ENCODE data around the gene SELENOI. TPM values are rescaled to one million over a fixed set of nuclear protein-coding genes. Genes with fewer than 3 reads are reported as not detected.

SELENOI gene
- total and polyA plus RNA-seq, 4 donors, result 3.2 to 36.6 (median 17.0) TPM

DNA sequence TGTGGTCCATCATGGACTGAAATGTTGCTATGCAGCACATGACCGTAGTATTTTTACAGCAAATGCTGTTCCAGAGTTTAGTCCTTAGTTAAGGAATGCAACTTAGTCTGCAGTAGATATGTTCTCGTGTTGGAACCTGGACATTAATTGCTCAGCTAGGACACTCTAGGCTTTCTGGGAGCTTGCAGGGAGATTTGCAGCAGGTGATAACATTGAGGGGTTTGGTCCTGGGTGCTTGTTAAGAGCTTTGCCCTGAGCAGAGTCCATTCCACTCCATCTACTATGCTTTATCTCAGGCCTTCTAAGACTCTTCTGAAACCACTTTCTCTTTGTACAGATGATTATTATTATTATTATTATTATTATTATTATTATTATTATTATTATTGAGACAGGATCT, 82.9 kb downstream of the SELENOI start:
- no peak overlapping the region for H3K4me3 ChIP-seq
- H3K36me3 ChIP-seq (ENCODE audit: control insufficient read depth in 4 of 4, insufficient read depth in 4 of 4, low read length in 4 of 4), result no peaks in the 10 kb centered on the region
- H3K4me1 ChIP-seq (ENCODE audit: control insufficient read depth in 5 of 5, insufficient read depth in 5 of 5, low read length in 5 of 5), result peaks cover 0 to 2% (median 0%) of the 10 kb centered on the region in 5 donors
- no peak overlapping the region for H3K9ac ChIP-seq (ENCODE audit: insufficient read depth in 1 of 2, low read length in 2 of 2)
- no peak for ATAC-seq (ENCODE audit: insufficient read depth, low FRiP score)
- DNase-seq, result no peak
- H3K27ac ChIP-seq (ENCODE audit: low read depth in 1 of 2, low read length in 1 of 2), result no peak overlapping the region
- no peaks in the 10 kb centered on the region for H3K9me3 ChIP-seq (ENCODE audit: control insufficient read depth in 4 of 4, insufficient read depth in 3 of 4, low read length in 3 of 4)
- WGBS, 2 donors, result 96 to 97% methylated on average over 2 of the region's 2 CpGs
- no peaks in the 10 kb centered on the region for H3K27me3 ChIP-seq (ENCODE audit: control insufficient read depth in 3 of 3, insufficient read depth in 3 of 3, low read length in 2 of 3)
- TF ChIP-seq, protein P1, sequence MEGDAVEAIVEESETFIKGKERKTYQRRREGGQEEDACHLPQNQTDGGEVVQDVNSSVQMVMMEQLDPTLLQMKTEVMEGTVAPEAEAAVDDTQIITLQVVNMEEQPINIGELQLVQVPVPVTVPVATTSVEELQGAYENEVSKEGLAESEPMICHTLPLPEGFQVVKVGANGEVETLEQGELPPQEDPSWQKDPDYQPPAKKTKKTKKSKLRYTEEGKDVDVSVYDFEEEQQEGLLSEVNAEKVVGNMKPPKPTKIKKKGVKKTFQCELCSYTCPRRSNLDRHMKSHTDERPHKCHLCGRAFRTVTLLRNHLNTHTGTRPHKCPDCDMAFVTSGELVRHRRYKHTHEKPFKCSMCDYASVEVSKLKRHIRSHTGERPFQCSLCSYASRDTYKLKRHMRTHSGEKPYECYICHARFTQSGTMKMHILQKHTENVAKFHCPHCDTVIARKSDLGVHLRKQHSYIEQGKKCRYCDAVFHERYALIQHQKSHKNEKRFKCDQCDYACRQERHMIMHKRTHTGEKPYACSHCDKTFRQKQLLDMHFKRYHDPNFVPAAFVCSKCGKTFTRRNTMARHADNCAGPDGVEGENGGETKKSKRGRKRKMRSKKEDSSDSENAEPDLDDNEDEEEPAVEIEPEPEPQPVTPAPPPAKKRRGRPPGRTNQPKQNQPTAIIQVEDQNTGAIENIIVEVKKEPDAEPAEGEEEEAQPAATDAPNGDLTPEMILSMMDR (IDR thresholded peaks at IDR 0.05; ENCODE audit: control extremely low read depth, extremely low read depth), result no peak

DNA sequence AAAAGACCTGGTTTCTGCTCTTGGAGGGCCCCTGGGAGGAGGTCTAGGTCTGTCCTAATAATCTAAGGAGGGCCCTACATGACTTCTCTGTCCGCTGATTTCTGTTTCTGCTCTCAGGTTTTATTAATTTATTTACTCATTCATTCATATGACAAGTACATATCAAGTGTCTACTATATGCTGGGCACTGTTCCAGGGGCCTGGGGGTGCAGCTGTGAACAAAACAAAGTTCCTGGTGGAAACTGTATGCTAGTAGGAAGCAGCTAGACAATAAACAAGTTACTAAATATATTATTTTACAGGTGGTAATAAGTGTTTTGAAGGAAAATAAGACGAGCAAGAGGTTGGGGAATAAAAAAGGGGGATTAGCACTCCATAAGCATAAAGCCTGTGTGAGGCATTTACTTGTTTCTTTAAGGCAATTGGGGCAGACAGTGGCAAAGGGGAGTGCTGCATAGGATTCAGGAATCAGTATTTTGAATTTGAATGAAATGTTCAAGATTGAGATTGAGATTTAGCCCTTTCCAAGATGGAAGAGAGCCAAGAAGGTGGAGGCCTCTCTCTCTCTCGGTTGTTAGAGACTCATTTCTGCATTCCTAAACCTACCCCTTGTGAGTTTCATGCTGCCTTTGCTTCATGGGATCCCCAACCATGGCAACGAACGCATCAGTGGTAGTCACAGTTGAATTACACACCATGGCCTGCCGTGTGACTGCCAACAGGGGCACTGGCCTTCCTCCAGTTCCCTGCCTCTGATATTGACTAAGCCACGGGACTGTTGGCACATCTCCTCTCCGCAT, 84.0 kb downstream of the SELENOI start:
- TF ChIP-seq, protein P1 (IDR thresholded peaks at IDR 0.05; ENCODE audit: control extremely low read depth, extremely low read depth), result no peak
- H3K9me3 ChIP-seq (ENCODE audit: control insufficient read depth in 4 of 4, insufficient read depth in 3 of 4, low read length in 3 of 4), result no peaks in the 10 kb centered on the region
- WGBS, 2 donors, result 63 to 77% methylated on average over 8 of the region's 8 CpGs
- DNase-seq, result peak; percentile 24 to 29 (median 29)
- no peak for ATAC-seq (ENCODE audit: insufficient read depth, low FRiP score)
- H3K27ac ChIP-seq (ENCODE audit: low read depth in 1 of 2, low read length in 1 of 2), result no peak overlapping the region
- H3K27me3 ChIP-seq (ENCODE audit: control insufficient read depth in 3 of 3, insufficient read depth in 3 of 3, low read length in 2 of 3), result no peaks in the 10 kb centered on the region
- H3K4me1 ChIP-seq (ENCODE audit: control insufficient read depth in 5 of 5, insufficient read depth in 5 of 5, low read length in 5 of 5), result peaks cover 0 to 2% (median 0%) of the 10 kb centered on the region in 5 donors
- H3K4me3 ChIP-seq, result no peak overlapping the region
- no peak overlapping the region for H3K9ac ChIP-seq (ENCODE audit: insufficient read depth in 1 of 2, low read length in 2 of 2)
- no peaks in the 10 kb centered on the region for H3K36me3 ChIP-seq (ENCODE audit: control insufficient read depth in 4 of 4, insufficient read depth in 4 of 4, low read length in 4 of 4)

DNA sequence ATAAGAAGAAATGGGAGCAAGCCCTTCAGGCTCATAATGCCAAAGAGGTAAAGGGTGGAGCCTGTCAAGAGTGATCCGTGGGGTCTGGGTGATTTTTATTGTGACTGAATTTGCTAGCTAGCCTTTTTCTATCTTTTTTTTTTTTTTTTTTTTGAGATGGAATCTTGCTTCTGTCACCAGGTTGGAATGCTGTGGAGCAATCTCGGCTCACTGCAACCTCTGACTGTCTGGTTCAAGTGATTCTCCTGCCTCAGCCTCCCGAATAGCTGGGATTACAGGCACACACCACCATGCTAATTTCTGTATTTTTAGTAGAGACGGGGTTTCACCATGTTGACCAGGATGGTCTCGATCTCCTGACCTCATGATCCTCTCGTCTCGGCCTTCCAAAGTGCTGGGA, 84.9 kb downstream of the SELENOI start:
- 93 to 94% methylated on average over 7 of the region's 7 CpGs for WGBS, 2 donors
- H3K4me3 ChIP-seq, result no peak overlapping the region
- H3K27me3 ChIP-seq (ENCODE audit: control insufficient read depth in 3 of 3, insufficient read depth in 3 of 3, low read length in 2 of 3), result no peaks in the 10 kb centered on the region
- no peaks in the 10 kb centered on the region for H3K9me3 ChIP-seq (ENCODE audit: control insufficient read depth in 4 of 4, insufficient read depth in 3 of 4, low read length in 3 of 4)
- no peak for DNase-seq
- peaks cover 0 to 2% (median 0%) of the 10 kb centered on the region in 5 donors for H3K4me1 ChIP-seq (ENCODE audit: control insufficient read depth in 5 of 5, insufficient read depth in 5 of 5, low read length in 5 of 5)
- no peak for ATAC-seq (ENCODE audit: insufficient read depth, low FRiP score)
- no peak overlapping the region for H3K27ac ChIP-seq (ENCODE audit: low read depth in 1 of 2, low read length in 1 of 2)
- no peaks in the 10 kb centered on the region for H3K36me3 ChIP-seq (ENCODE audit: control insufficient read depth in 4 of 4, insufficient read depth in 4 of 4, low read length in 4 of 4)
- TF ChIP-seq, protein P1 (IDR thresholded peaks at IDR 0.05; ENCODE audit: control extremely low read depth, extremely low read depth), result no peak
- H3K9ac ChIP-seq (ENCODE audit: insufficient read depth in 1 of 2, low read length in 2 of 2), result no peak overlapping the region

Data from lung (tissue), 12 donors.